T-cell (primary cell): ENCODE results near the gene MRPL22. TPM values are rescaled to one million over a fixed set of nuclear protein-coding genes. Genes with fewer than 3 reads are reported as not detected.

Source experiments
- ATAC-seq, 4 experiments: fragments of 200-7000 bp in 3 of 4; fragments of 150-1000 bp in 1 of 4; cut with Tn5 transposase; replicated peaks in 1 of 4; 1 replicate in 3 of 4; 2 replicates in 1 of 4; pipeline ENCODE4 v1.10.0; 2021; ENCODE audit warnings: moderate library complexity in 3 of 4, mild to moderate bottlenecking in 2 of 4, moderate number of reproducible peaks in 1 of 4
- CTCF ChIA-PET, 2 donors: fragments of 300-600 bp; sonication (Branson Sonifier 250); formaldehyde crosslinking; loops; one replicate each; lab custom pipeline; 2022; ENCODE audit warnings: antibody characterized with exemption in 2 of 2; lab: Charles Lee
- POLR2A ChIA-PET, 2 donors: fragments of 300-600 bp; sonication (Branson Sonifier 250); formaldehyde crosslinking; loops; one replicate each; lab custom pipeline; 2022; ENCODE audit warnings: antibody characterized with exemption in 2 of 2; lab: Charles Lee
- DNase-seq, 35 experiments: peaks; one replicate each; pipeline versions ENCODE4 v3.0.0 to v3.0.0-alpha.2; 2013 to 2023
- H3K27ac ChIP-seq: one replicate; pipeline ENCODE4 v1.5.1; 2013; ENCODE audit warnings: low read length
- H3K27me3 ChIP-seq, 2 experiments: replicated peaks in 1 of 2; 1 replicate in 1 of 2; 2 replicates in 1 of 2; pipeline versions ENCODE4 v1.6.1 to v1.7.0; 2013; ENCODE audit warnings: low read length in 1 of 2, mixed read lengths in 1 of 2; ENCODE audit not compliant: control insufficient read depth in 2 of 2, insufficient read depth in 2 of 2; ENCODE audit errors: extremely low read depth in 1 of 2
- H3K36me3 ChIP-seq, 2 donors: 1 replicate in 1 of 2; 2 replicates in 1 of 2; pipeline versions ENCODE4 v1.6.1 to v1.7.0; 2013; ENCODE audit warnings: low read length in 1 of 2; ENCODE audit not compliant: control insufficient read depth in 2 of 2, insufficient read depth in 1 of 2; ENCODE audit errors: extremely low read depth in 1 of 2
- H3K4me1 ChIP-seq, 2 experiments: 1 replicate in 1 of 2; 2 replicates in 1 of 2; pipeline versions ENCODE4 v1.6.1 to v1.7.0; 2013; ENCODE audit warnings: low read length in 2 of 2, mixed read lengths in 1 of 2; ENCODE audit not compliant: insufficient read depth in 2 of 2, control insufficient read depth in 1 of 2; ENCODE audit errors: extremely low read depth in 1 of 2
- H3K4me3 ChIP-seq, 2 donors: 1 replicate in 1 of 2; 2 replicates in 1 of 2; pipeline versions ENCODE4 v1.5.1 to v1.7.0; 2013; ENCODE audit warnings: mild to moderate bottlenecking in 2 of 2, low read length in 1 of 2, moderate library complexity in 1 of 2; ENCODE audit not compliant: control insufficient read depth in 1 of 2; ENCODE audit errors: extremely low read depth in 1 of 2
- H3K9me3 ChIP-seq: 2 replicates; pipeline ENCODE4 v1.7.0; 2013
- H3K27ac Mint-ChIP-seq, 2 donors: one replicate each; pipeline ENCODE4 v1.8.0; 2020 to 2021; ENCODE audit warnings: mild to moderate bottlenecking in 2 of 2, mixed read lengths in 2 of 2
- H3K27me3 Mint-ChIP-seq, 2 donors: one replicate each; pipeline ENCODE4 v1.8.0; 2021 to 2022; ENCODE audit warnings: mixed read lengths in 2 of 2
- H3K36me3 Mint-ChIP-seq: one replicate; pipeline ENCODE4 v1.8.0; 2021; ENCODE audit warnings: mixed read lengths
- H3K4me1 Mint-ChIP-seq, 3 donors: one replicate each; pipeline ENCODE4 v1.8.0; 2020 to 2022; ENCODE audit warnings: mixed read lengths in 3 of 3, mild to moderate bottlenecking in 1 of 3
- H3K4me3 Mint-ChIP-seq, 3 donors: one replicate each; pipeline ENCODE4 v1.8.0; 2020 to 2022; ENCODE audit warnings: mild to moderate bottlenecking in 3 of 3, mixed read lengths in 3 of 3, moderate library complexity in 3 of 3
- H3K9me3 Mint-ChIP-seq, 3 donors: one replicate each; pipeline ENCODE4 v1.8.0; 2020 to 2022; ENCODE audit warnings: mixed read lengths in 3 of 3
- WGBS: methylation state at CpG from one replicate; pipeline ENCODE4 v1.1.5; 2013; ENCODE audit warnings: missing lambda C conversion rate; ENCODE audit not compliant: insufficient coverage; 5-methylcytosine and 5-hydroxymethylcytosine counted together
- total RNA-seq, 35 experiments: library from RNA in 6 of 35; stranded (reverse) in 6 of 35; fragments of 120-200 nt in 1 of 35; gene quantifications; one replicate each; pipeline versions ENCODE4 v1.2.1 to v1.2.4 and lab custom pipeline; 2013 to 2026

The MRPL22 gene
- total RNA-seq, 5 donors from 2014 or later (not counting 1 experiment from before 2014, with no cell fraction given), result 19.5 to 30.9 (median 26.1) TPM

GRCh38 chr5:154966874-154967273, 26.0 kb downstream of the MRPL22 start:
- POLR2A ChIA-PET, result no interaction called here
- Histone ChIP-seq H3K4me3 (no peak overlapping the region), H3K27ac (no peak overlapping the region), H3K36me3 (peaks cover 4 to 56% of the 10 kb centered on the region in 2 donors), H3K27me3 (no peaks in the 10 kb centered on the region), H3K4me1 (no peaks in the 10 kb centered on the region), H3K9me3 (no peaks in the 10 kb centered on the region)
- Mint-ChIP-seq H3K4me1 (peaks cover 0 to 1% (median 1%) of the 10 kb centered on the region in 3 donors), H3K9me3 (no peaks in the 10 kb centered on the region), H3K27ac (no peak overlapping the region), H3K36me3 (peaks cover 60% of the 10 kb centered on the region), H3K4me3 (no peak overlapping the region), H3K27me3 (no peaks in the 10 kb centered on the region)
- DNase-seq (no peak), ATAC-seq (no peak)
- no CpG with 5 or more reads among the region's 3 CpGs for WGBS
- CTCF ChIA-PET, result no interaction called here

GRCh38 chr5:154967421-154968024, 26.6 kb downstream of the MRPL22 start:
- no peaks in the 10 kb centered on the region for H3K9me3 ChIP-seq
- no peaks in the 10 kb centered on the region for H3K4me1 ChIP-seq
- H3K4me3 Mint-ChIP-seq, result no peak overlapping the region
- no peaks in the 10 kb centered on the region for H3K27me3 ChIP-seq
- peaks cover 4 to 50% of the 10 kb centered on the region in 2 donors for H3K36me3 ChIP-seq
- H3K36me3 Mint-ChIP-seq, result peaks cover 58% of the 10 kb centered on the region
- H3K9me3 Mint-ChIP-seq, result no peaks in the 10 kb centered on the region
- ChIA-PET CTCF (no interaction called here), POLR2A (interaction anchor here in 1 of 2 donors (0.6 kb wide), 1 partner anchor 109 kb away, joined by 7 read pairs; the partner anchor contains the start of gene CNOT8)
- no peak overlapping the region for H3K4me3 ChIP-seq
- H3K27me3 Mint-ChIP-seq, result no peaks in the 10 kb centered on the region
- peaks cover 0 to 1% (median 0%) of the 10 kb centered on the region in 3 donors for H3K4me1 Mint-ChIP-seq
- DNase-seq (no peak), ATAC-seq (no peak)
- H3K27ac Mint-ChIP-seq, result no peak overlapping the region
- no CpG with 5 or more reads among the region's 5 CpGs for WGBS
- H3K27ac ChIP-seq, result no peak overlapping the region

- peaks cover 4 to 48% of the 10 kb centered on the region in 2 donors for H3K36me3 ChIP-seq
- Mint-ChIP-seq H3K9me3 (no peaks in the 10 kb centered on the region), H3K27ac (no peak overlapping the region), H3K36me3 (peaks cover 50% of the 10 kb centered on the region), H3K4me1 (no peaks in the 10 kb centered on the region), H3K27me3 (no peaks in the 10 kb centered on the region), H3K4me3 (no peak overlapping the region)
- DNase-seq (no peak), ATAC-seq (no peak)
- H3K4me1 ChIP-seq, result no peaks in the 10 kb centered on the region
- H3K4me3 ChIP-seq, result no peak overlapping the region
- no peak overlapping the region for H3K27ac ChIP-seq
- WGBS, result 100% methylated on average over 2 of the region's 5 CpGs
- POLR2A ChIA-PET, result no interaction called here
- no peaks in the 10 kb centered on the region for H3K27me3 ChIP-seq
- no peaks in the 10 kb centered on the region for H3K9me3 ChIP-seq
- CTCF ChIA-PET, result no interaction called here
These were observed 28.1 kb downstream of the MRPL22 start for GRCh38 chr5:154968953-154969352.

GRCh38 chr5:154970759-154971158, 29.9 kb downstream of the MRPL22 start:
- ChIA-PET CTCF (interaction anchor here in 1 of 2 donors (0.7 kb wide), 1 partner anchor 1848 kb away, joined by 3 read pairs; no protein-coding TSS in a partner anchor), POLR2A (no interaction called here)
- no peak for ATAC-seq
- no peak overlapping the region for H3K27ac Mint-ChIP-seq
- Histone ChIP-seq H3K27ac (no peak overlapping the region), H3K4me1 (no peaks in the 10 kb centered on the region), H3K27me3 (no peaks in the 10 kb centered on the region), H3K36me3 (peaks cover 4 to 37% of the 10 kb centered on the region in 2 donors), H3K4me3 (no peak overlapping the region), H3K9me3 (no peaks in the 10 kb centered on the region)
- no peaks in the 10 kb centered on the region for H3K27me3 Mint-ChIP-seq
- H3K36me3 Mint-ChIP-seq, result peaks cover 44% of the 10 kb centered on the region
- peaks cover 0 to 4% (median 0%) of the 10 kb centered on the region in 3 donors for H3K9me3 Mint-ChIP-seq
- DNase-seq, result no peak
- H3K4me3 Mint-ChIP-seq, result no peak overlapping the region
- H3K4me1 Mint-ChIP-seq, result no peaks in the 10 kb centered on the region

GRCh38 chr5:154971501-154971900, 30.6 kb downstream of the MRPL22 start:
- no peaks in the 10 kb centered on the region for H3K4me1 ChIP-seq
- H3K36me3 Mint-ChIP-seq, result peaks cover 45% of the 10 kb centered on the region
- no peaks in the 10 kb centered on the region for H3K9me3 ChIP-seq
- H3K27me3 Mint-ChIP-seq, result no peaks in the 10 kb centered on the region
- H3K27ac Mint-ChIP-seq, result no peak overlapping the region
- no peaks in the 10 kb centered on the region for H3K4me1 Mint-ChIP-seq
- WGBS, result no CpG with 5 or more reads among the region's 2 CpGs
- no peak overlapping the region for H3K27ac ChIP-seq
- DNase-seq, result no peak
- ChIA-PET POLR2A (no interaction called here), CTCF (interaction anchor here in 1 of 2 donors (0.7 kb wide), 1 partner anchor 1847 kb away, joined by 3 read pairs; no protein-coding TSS in a partner anchor)
- H3K27me3 ChIP-seq, result no peaks in the 10 kb centered on the region
- H3K9me3 Mint-ChIP-seq, result peaks cover 0 to 6% (median 0%) of the 10 kb centered on the region in 3 donors
- ATAC-seq, result no peak
- H3K36me3 ChIP-seq, result peaks cover 2 to 31% of the 10 kb centered on the region in 2 donors
- H3K4me3 ChIP-seq, result no peak overlapping the region
- no peak overlapping the region for H3K4me3 Mint-ChIP-seq

GRCh38 chr5:154972476-154973080, 31.7 kb downstream of the MRPL22 start:
- no peak overlapping the region for H3K4me3 ChIP-seq
- H3K27me3 ChIP-seq, result no peaks in the 10 kb centered on the region
- H3K27me3 Mint-ChIP-seq, result no peaks in the 10 kb centered on the region
- POLR2A ChIA-PET, result no interaction called here
- no peak overlapping the region for H3K27ac ChIP-seq
- WGBS, result 100% methylated on average over 1 of the region's 2 CpGs
- CTCF ChIA-PET, result interaction anchor here (0.5 to 0.7 kb wide), 3 partner anchors 25 to 1505 kb away, joined by 3 to 6 read pairs (median 3); no protein-coding TSS in a partner anchor
- DNase-seq (no peak), ATAC-seq (no peak)
- peaks cover 38% of the 10 kb centered on the region for H3K36me3 Mint-ChIP-seq
- no peak overlapping the region for H3K4me3 Mint-ChIP-seq
- H3K27ac Mint-ChIP-seq, result no peak overlapping the region
- no peaks in the 10 kb centered on the region for H3K4me1 Mint-ChIP-seq
- no peaks in the 10 kb centered on the region for H3K4me1 ChIP-seq
- no peaks in the 10 kb centered on the region for H3K9me3 ChIP-seq
- H3K9me3 Mint-ChIP-seq, result peaks cover 0 to 6% (median 0%) of the 10 kb centered on the region in 3 donors
- peaks cover 0 to 21% of the 10 kb centered on the region in 2 donors for H3K36me3 ChIP-seq
